ENCODE data around the gene CETP.
"Not testable (repeated sequence)": the region's sequence is repeated elsewhere in the genome, so short reads cannot be mapped to it uniquely, and the experiment has no call there.

Gene CETP

GRCh38 chr16:56990407-56991286 is 28.9 kb downstream of the CETP start:
- peaks cover 53% of the 10 kb centered on the region for H3K4me1 ChIP-seq (ENCODE audit: control insufficient read depth, insufficient read depth, low read length, unreplicated experiment)
- peak overlapping the region; percentile 87 for H3K4me3 ChIP-seq (ENCODE audit: low read depth, low read length)

GRCh38 chr16:56992431-56992830 is 30.7 kb downstream of the CETP start:
- H3K79me2 ChIP-seq (ENCODE audit: control insufficient read depth, insufficient read depth, low read length, unreplicated experiment): peaks cover 93% of the 10 kb centered on the region
- H2AFZ ChIP-seq (ENCODE audit: low read length, unreplicated experiment); H3K36me3 ChIP-seq (ENCODE audit: insufficient read depth, low read length); H3K27ac ChIP-seq (ENCODE audit: low read depth, low read length); H3K4me3 ChIP-seq (ENCODE audit: low read depth, low read length); H3K27me3 ChIP-seq (ENCODE audit: insufficient read depth, low read length): not testable (repeated sequence)
- peaks cover 44% of the 10 kb centered on the region for H3K4me1 ChIP-seq (ENCODE audit: control insufficient read depth, insufficient read depth, low read length, unreplicated experiment)

More at GRCh38 chr16:56990407-56991286, 28.9 kb downstream of the CETP start:
- no peak overlapping the region for H3K27ac ChIP-seq (ENCODE audit: low read depth, low read length)
- no peaks in the 10 kb centered on the region for H3K36me3 ChIP-seq (ENCODE audit: insufficient read depth, low read length)
- no peak overlapping the region for H2AFZ ChIP-seq (ENCODE audit: low read length, unreplicated experiment)
- H3K27me3 ChIP-seq (ENCODE audit: insufficient read depth, low read length): no peaks in the 10 kb centered on the region
- peaks cover 81% of the 10 kb centered on the region for H3K79me2 ChIP-seq (ENCODE audit: control insufficient read depth, insufficient read depth, low read length, unreplicated experiment)

GRCh38 chr16:56993204-56993603 is 31.5 kb downstream of the CETP start:
- no peak overlapping the region for H3K27ac ChIP-seq (ENCODE audit: low read depth, low read length)
- H2AFZ ChIP-seq (ENCODE audit: low read length, unreplicated experiment): no peak overlapping the region
- H3K79me2 ChIP-seq (ENCODE audit: control insufficient read depth, insufficient read depth, low read length, unreplicated experiment): peaks cover 92% of the 10 kb centered on the region
- no peaks in the 10 kb centered on the region for H3K27me3 ChIP-seq (ENCODE audit: insufficient read depth, low read length)
- H3K4me1 ChIP-seq (ENCODE audit: control insufficient read depth, insufficient read depth, low read length, unreplicated experiment): peaks cover 39% of the 10 kb centered on the region
- no peaks in the 10 kb centered on the region for H3K36me3 ChIP-seq (ENCODE audit: insufficient read depth, low read length)
- no peak overlapping the region for H3K4me3 ChIP-seq (ENCODE audit: low read depth, low read length)

GRCh38 chr16:56994311-56994710 is 32.6 kb downstream of the CETP start:
- Histone ChIP-seq H3K4me1 (ENCODE audit: control insufficient read depth, insufficient read depth, low read length, unreplicated experiment) (peaks cover 44% of the 10 kb centered on the region), H3K27me3 (ENCODE audit: insufficient read depth, low read length) (no peaks in the 10 kb centered on the region), H3K79me2 (ENCODE audit: control insufficient read depth, insufficient read depth, low read length, unreplicated experiment) (peaks cover 93% of the 10 kb centered on the region), H2AFZ (ENCODE audit: low read length, unreplicated experiment) (no peak overlapping the region), H3K4me3 (ENCODE audit: low read depth, low read length) (no peak overlapping the region), H3K27ac (ENCODE audit: low read depth, low read length) (no peak overlapping the region), H3K36me3 (ENCODE audit: insufficient read depth, low read length) (no peaks in the 10 kb centered on the region)

GRCh38 chr16:56995136-56995805 is 33.5 kb downstream of the CETP start:
- Histone ChIP-seq H3K36me3 (ENCODE audit: insufficient read depth, low read length) (no peaks in the 10 kb centered on the region), H3K79me2 (ENCODE audit: control insufficient read depth, insufficient read depth, low read length, unreplicated experiment) (peaks cover 93% of the 10 kb centered on the region), H3K27ac (ENCODE audit: low read depth, low read length) (no peak overlapping the region)

GRCh38 chr16:56997264-56997663 is 35.5 kb downstream of the CETP start:
- Histone ChIP-seq H3K4me1 (ENCODE audit: control insufficient read depth, insufficient read depth, low read length, unreplicated experiment) (peaks cover 49% of the 10 kb centered on the region), H3K27ac (ENCODE audit: low read depth, low read length) (no peak overlapping the region), H3K27me3 (ENCODE audit: insufficient read depth, low read length) (no peaks in the 10 kb centered on the region), H2AFZ (ENCODE audit: low read length, unreplicated experiment) (no peak overlapping the region), H3K36me3 (ENCODE audit: insufficient read depth, low read length) (peaks cover 6% of the 10 kb centered on the region; the same call in 1 of the 2 replicates), H3K4me3 (ENCODE audit: low read depth, low read length) (no peak overlapping the region), H3K79me2 (ENCODE audit: control insufficient read depth, insufficient read depth, low read length, unreplicated experiment) (peaks cover 90% of the 10 kb centered on the region)

More at GRCh38 chr16:56995136-56995805, 33.5 kb downstream of the CETP start:
- no peaks in the 10 kb centered on the region for H3K27me3 ChIP-seq (ENCODE audit: insufficient read depth, low read length)
- no peak overlapping the region for H3K4me3 ChIP-seq (ENCODE audit: low read depth, low read length)
- peaks cover 54% of the 10 kb centered on the region for H3K4me1 ChIP-seq (ENCODE audit: control insufficient read depth, insufficient read depth, low read length, unreplicated experiment)
- no peak overlapping the region for H2AFZ ChIP-seq (ENCODE audit: low read length, unreplicated experiment)

- no peak overlapping the region for H2AFZ ChIP-seq (ENCODE audit: low read length, unreplicated experiment)
- no peak overlapping the region for H3K27ac ChIP-seq (ENCODE audit: low read depth, low read length)
- H3K36me3 ChIP-seq (ENCODE audit: insufficient read depth, low read length): peaks cover 6% of the 10 kb centered on the region; the same call in 1 of the 2 replicates
- no peaks in the 10 kb centered on the region for H3K27me3 ChIP-seq (ENCODE audit: insufficient read depth, low read length)
- H3K79me2 ChIP-seq (ENCODE audit: control insufficient read depth, insufficient read depth, low read length, unreplicated experiment): peaks cover 85% of the 10 kb centered on the region
- H3K4me1 ChIP-seq (ENCODE audit: control insufficient read depth, insufficient read depth, low read length, unreplicated experiment): peaks cover 48% of the 10 kb centered on the region
- no peak overlapping the region for H3K4me3 ChIP-seq (ENCODE audit: low read depth, low read length)
Measured at GRCh38 chr16:56997931-56998330, 36.2 kb downstream of the CETP start.

- H3K4me3 ChIP-seq (ENCODE audit: low read depth, low read length): no peak overlapping the region
- peak overlapping the region; percentile 99; the same call in 1 of the 2 replicates for H3K27ac ChIP-seq (ENCODE audit: low read depth, low read length)
- H3K27me3 ChIP-seq (ENCODE audit: insufficient read depth, low read length): no peaks in the 10 kb centered on the region
- H2AFZ ChIP-seq (ENCODE audit: low read length, unreplicated experiment): no peak overlapping the region
- H3K4me1 ChIP-seq (ENCODE audit: control insufficient read depth, insufficient read depth, low read length, unreplicated experiment): peaks cover 44% of the 10 kb centered on the region
- peaks cover 6% of the 10 kb centered on the region; the same call in 1 of the 2 replicates for H3K36me3 ChIP-seq (ENCODE audit: insufficient read depth, low read length)
- H3K79me2 ChIP-seq (ENCODE audit: control insufficient read depth, insufficient read depth, low read length, unreplicated experiment): peaks cover 85% of the 10 kb centered on the region
Measured at GRCh38 chr16:56998352-56998751, 36.6 kb downstream of the CETP start.

- Histone ChIP-seq H3K27ac (ENCODE audit: low read depth, low read length) (peak overlapping the region; percentile 99), H3K27me3 (ENCODE audit: insufficient read depth, low read length) (no peaks in the 10 kb centered on the region), H3K4me1 (ENCODE audit: control insufficient read depth, insufficient read depth, low read length, unreplicated experiment) (peaks cover 40% of the 10 kb centered on the region)
Measured at GRCh38 chr16:56998861-56999260, 37.1 kb downstream of the CETP start.

GRCh38 chr16:56999409-57000270 is 37.9 kb downstream of the CETP start:
- H3K27ac ChIP-seq (ENCODE audit: low read depth, low read length): peak overlapping the region; percentile 99
- peak overlapping the region; percentile 14; the same call in 1 of the 2 replicates for H3K4me3 ChIP-seq (ENCODE audit: low read depth, low read length)
- H3K36me3 ChIP-seq (ENCODE audit: insufficient read depth, low read length): peaks cover 7% of the 10 kb centered on the region; the same call in 1 of the 2 replicates
- H3K79me2 ChIP-seq (ENCODE audit: control insufficient read depth, insufficient read depth, low read length, unreplicated experiment): peaks cover 78% of the 10 kb centered on the region
- peaks cover 35% of the 10 kb centered on the region for H3K4me1 ChIP-seq (ENCODE audit: control insufficient read depth, insufficient read depth, low read length, unreplicated experiment)
- no peaks in the 10 kb centered on the region for H3K27me3 ChIP-seq (ENCODE audit: insufficient read depth, low read length)
- H2AFZ ChIP-seq (ENCODE audit: low read length, unreplicated experiment): no peak overlapping the region

More at GRCh38 chr16:56998861-56999260, 37.1 kb downstream of the CETP start:
- Histone ChIP-seq H3K4me3 (ENCODE audit: low read depth, low read length) (no peak overlapping the region), H3K79me2 (ENCODE audit: control insufficient read depth, insufficient read depth, low read length, unreplicated experiment) (peaks cover 85% of the 10 kb centered on the region), H3K36me3 (ENCODE audit: insufficient read depth, low read length) (peaks cover 6% of the 10 kb centered on the region; the same call in 1 of the 2 replicates), H2AFZ (ENCODE audit: low read length, unreplicated experiment) (no peak overlapping the region)
